ENCODE results near the gene LIFR.

LIFR gene

DNA sequence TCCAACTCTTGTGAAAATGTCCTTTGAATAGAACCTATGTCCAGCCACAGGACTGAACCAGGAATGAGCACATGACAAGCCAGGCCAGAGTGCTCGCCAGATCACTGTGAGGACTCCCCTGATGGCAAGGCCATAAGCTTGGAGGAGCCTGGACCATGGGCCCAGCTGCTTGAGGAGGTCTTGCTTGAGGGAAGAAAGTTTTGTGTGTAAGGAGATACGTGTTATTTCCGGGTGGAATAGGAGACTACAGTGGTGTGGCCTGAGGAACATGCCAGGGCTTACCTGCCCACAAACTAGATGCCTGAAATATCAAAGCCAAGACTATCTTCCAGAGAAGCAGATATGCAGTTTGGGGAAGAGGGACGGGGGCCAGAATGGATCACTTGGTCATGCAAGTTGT lies 84.7 kb downstream of the LIFR start:
- no peaks in the 10 kb centered on the region for H3K4me1 ChIP-seq (ENCODE audit: insufficient read depth, low read length)
- DNase-seq (no peak), ATAC-seq (ENCODE audit: insufficient read depth, low read depth) (no peak)
- H3K27me3 ChIP-seq (ENCODE audit: insufficient read depth, low read length, poor library complexity) = peaks cover 9% of the 10 kb centered on the region
- no peak overlapping the region for H2AFZ ChIP-seq (ENCODE audit: low read depth, low read length)
- H3K4me2 ChIP-seq (ENCODE audit: insufficient read depth, low read length) = no peak overlapping the region
- TF ChIP-seq, protein P1, sequence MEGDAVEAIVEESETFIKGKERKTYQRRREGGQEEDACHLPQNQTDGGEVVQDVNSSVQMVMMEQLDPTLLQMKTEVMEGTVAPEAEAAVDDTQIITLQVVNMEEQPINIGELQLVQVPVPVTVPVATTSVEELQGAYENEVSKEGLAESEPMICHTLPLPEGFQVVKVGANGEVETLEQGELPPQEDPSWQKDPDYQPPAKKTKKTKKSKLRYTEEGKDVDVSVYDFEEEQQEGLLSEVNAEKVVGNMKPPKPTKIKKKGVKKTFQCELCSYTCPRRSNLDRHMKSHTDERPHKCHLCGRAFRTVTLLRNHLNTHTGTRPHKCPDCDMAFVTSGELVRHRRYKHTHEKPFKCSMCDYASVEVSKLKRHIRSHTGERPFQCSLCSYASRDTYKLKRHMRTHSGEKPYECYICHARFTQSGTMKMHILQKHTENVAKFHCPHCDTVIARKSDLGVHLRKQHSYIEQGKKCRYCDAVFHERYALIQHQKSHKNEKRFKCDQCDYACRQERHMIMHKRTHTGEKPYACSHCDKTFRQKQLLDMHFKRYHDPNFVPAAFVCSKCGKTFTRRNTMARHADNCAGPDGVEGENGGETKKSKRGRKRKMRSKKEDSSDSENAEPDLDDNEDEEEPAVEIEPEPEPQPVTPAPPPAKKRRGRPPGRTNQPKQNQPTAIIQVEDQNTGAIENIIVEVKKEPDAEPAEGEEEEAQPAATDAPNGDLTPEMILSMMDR (IDR thresholded peaks at IDR 0.05; ENCODE audit: borderline replicate concordance, extremely low read depth, low read length, poor library complexity, severe bottlenecking) = no peak
- no peak for TF ChIP-seq EZH2 (IDR thresholded peaks at IDR 0.05; ENCODE audit: borderline replicate concordance, low read depth, low read length, severe bottlenecking)
- no peaks in the 10 kb centered on the region for H3K9me3 ChIP-seq (ENCODE audit: insufficient read depth, low read length, severe bottlenecking)
- H3K4me3 ChIP-seq (ENCODE audit: low read depth in 1 of 2, low read length in 2 of 2) = no peak overlapping the region
- no peak overlapping the region for H3K27ac ChIP-seq (ENCODE audit: low read length)
- H3K36me3 ChIP-seq (ENCODE audit: insufficient read depth, low read length) = no peaks in the 10 kb centered on the region
- no peak overlapping the region for H3K9ac ChIP-seq (ENCODE audit: low read depth, low read length)
- peaks cover 7% of the 10 kb centered on the region; the same call in 1 of the 2 replicates for H4K20me1 ChIP-seq (ENCODE audit: insufficient read depth, low read length)
- H3K79me2 ChIP-seq (ENCODE audit: insufficient read depth, low read length) = no peaks in the 10 kb centered on the region

DNA sequence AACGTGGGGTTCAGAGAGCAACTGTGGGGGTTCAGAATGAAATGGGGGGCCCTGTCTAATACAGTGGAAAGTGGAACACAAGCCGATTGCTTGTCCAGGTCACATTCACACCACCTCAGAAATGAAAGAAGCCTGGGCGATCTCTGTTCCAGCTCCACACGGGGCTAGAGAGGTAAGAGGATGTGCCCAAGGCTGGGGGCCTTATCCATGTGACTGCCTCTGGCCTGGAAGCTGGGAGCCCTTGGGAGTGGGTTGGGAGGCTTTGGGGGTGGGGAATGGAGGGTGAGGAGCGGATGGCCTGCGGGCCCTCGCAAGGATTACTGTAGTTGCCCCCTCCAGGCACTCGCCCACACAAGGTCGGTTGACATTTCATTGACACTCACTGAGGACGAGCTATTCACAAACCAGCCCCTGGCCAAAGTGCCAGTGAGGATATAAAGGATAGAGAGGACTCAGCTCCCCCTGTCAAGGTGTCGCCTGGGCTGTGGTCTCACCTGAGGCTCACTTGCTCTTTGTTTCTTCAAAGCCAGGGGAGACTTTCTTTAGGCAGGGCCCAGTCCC lies 86.7 kb downstream of the LIFR start:
- H2AFZ ChIP-seq (ENCODE audit: low read depth, low read length) = no peak overlapping the region
- H3K9ac ChIP-seq (ENCODE audit: low read depth, low read length) = no peak overlapping the region
- no peak overlapping the region for H3K27ac ChIP-seq (ENCODE audit: low read length)
- ATAC-seq (ENCODE audit: insufficient read depth, low read depth) = no peak
- no peaks in the 10 kb centered on the region for H3K79me2 ChIP-seq (ENCODE audit: insufficient read depth, low read length)
- peaks cover 7% of the 10 kb centered on the region for H4K20me1 ChIP-seq (ENCODE audit: insufficient read depth, low read length)
- H3K27me3 ChIP-seq (ENCODE audit: insufficient read depth, low read length, poor library complexity) = peaks cover 21% of the 10 kb centered on the region
- H3K9me3 ChIP-seq (ENCODE audit: insufficient read depth, low read length, severe bottlenecking) = no peaks in the 10 kb centered on the region
- H3K4me1 ChIP-seq (ENCODE audit: insufficient read depth, low read length) = no peaks in the 10 kb centered on the region
- TF ChIP-seq EZH2 (IDR thresholded peaks at IDR 0.05; ENCODE audit: borderline replicate concordance, low read depth, low read length, severe bottlenecking) = no peak
- TF ChIP-seq, protein P1 (IDR thresholded peaks at IDR 0.05; ENCODE audit: borderline replicate concordance, extremely low read depth, low read length, poor library complexity, severe bottlenecking) = no peak
- no peaks in the 10 kb centered on the region for H3K36me3 ChIP-seq (ENCODE audit: insufficient read depth, low read length)
- DNase-seq = no peak
- no peak overlapping the region for H3K4me2 ChIP-seq (ENCODE audit: insufficient read depth, low read length)
- H3K4me3 ChIP-seq (ENCODE audit: low read depth in 1 of 2, low read length in 2 of 2) = no peak overlapping the region

DNA sequence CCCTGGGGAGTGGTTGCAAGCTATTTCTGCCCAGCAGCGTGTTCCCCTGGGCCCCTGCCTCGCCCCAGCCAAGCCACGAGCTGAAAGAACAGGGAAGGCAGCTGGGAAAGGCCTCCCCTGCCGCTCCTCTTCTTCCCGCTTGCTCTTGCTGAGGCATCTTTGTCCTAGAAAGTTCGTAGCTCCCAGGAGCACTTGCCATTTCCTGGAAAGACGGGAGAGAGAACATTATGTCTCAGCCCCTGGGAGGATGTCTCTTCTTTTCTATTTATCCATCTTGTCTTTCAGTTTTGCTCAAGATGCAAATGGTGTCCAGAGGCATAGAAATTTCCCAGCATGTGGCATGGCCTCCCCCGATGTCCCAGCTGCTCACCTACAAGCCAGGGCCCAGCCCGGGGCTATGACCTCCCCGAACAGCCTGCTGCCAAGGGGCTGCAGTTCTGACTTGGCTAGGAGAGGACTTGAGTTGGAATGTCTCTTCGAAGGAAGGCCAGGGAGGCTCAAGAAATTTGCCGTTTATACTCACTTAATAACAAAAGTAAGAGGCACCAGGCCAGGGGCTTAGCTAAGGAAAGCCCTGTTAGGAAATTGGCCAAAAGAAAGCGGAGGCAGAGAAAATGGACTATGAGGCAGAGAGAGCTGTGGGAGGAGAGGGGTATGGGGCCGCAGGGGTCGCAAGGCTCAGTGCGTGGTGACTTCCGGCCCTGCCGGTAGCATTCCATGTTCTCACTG lies 87.3 kb downstream of the LIFR start:
- Histone ChIP-seq H4K20me1 (ENCODE audit: insufficient read depth, low read length) (peaks cover 7% of the 10 kb centered on the region), H2AFZ (ENCODE audit: low read depth, low read length) (no peak overlapping the region), H3K9ac (ENCODE audit: low read depth, low read length) (no peak overlapping the region), H3K4me3 (ENCODE audit: low read depth in 1 of 2, low read length in 2 of 2) (no peak overlapping the region), H3K36me3 (ENCODE audit: insufficient read depth, low read length) (no peaks in the 10 kb centered on the region), H3K79me2 (ENCODE audit: insufficient read depth, low read length) (no peaks in the 10 kb centered on the region), H3K9me3 (ENCODE audit: insufficient read depth, low read length, severe bottlenecking) (no peaks in the 10 kb centered on the region), H3K27ac (ENCODE audit: low read length) (no peak overlapping the region), H3K4me1 (ENCODE audit: insufficient read depth, low read length) (no peaks in the 10 kb centered on the region), H3K27me3 (ENCODE audit: insufficient read depth, low read length, poor library complexity) (peaks cover 23% of the 10 kb centered on the region), H3K4me2 (ENCODE audit: insufficient read depth, low read length) (no peak overlapping the region)
- no peak for ATAC-seq (ENCODE audit: insufficient read depth, low read depth)
- DNase-seq = no peak
- TF ChIP-seq, protein P1 (IDR thresholded peaks at IDR 0.05; ENCODE audit: borderline replicate concordance, extremely low read depth, low read length, poor library complexity, severe bottlenecking) = no peak
- TF ChIP-seq EZH2 (IDR thresholded peaks at IDR 0.05; ENCODE audit: borderline replicate concordance, low read depth, low read length, severe bottlenecking) = no peak

All from DND-41 (cell line).